GM12878 (cell line): ENCODE data around the gene SZRD1. TPM values are rescaled to one million over a fixed set of nuclear protein-coding genes. Genes with fewer than 3 reads are reported as not detected.

Source experiments
- ATAC-seq: fragments of 200-7000 bp; cut with Tn5 transposase; 3 replicates; pipeline ENCODE4 v1.9.1; 2020; ENCODE audit warnings: mild to moderate bottlenecking, moderate library complexity
- BruUV-seq: library from RNA; stranded (reverse); fragments of 400-500 nt; replicated peaks from 2 replicates; lab custom pipeline; 2021; lab: Mats Ljungman, UMichigan
- CTCF ChIA-PET: fragments of 300-600 bp; sonication (Branson Sonifier 250); formaldehyde crosslinking; extraction: SDS; loops from one replicate; lab custom pipeline; 2021; ENCODE audit warnings: inconsistent platforms; lab: Yijun Ruan, JAX
- POLR2A ChIA-PET: fragments of 350-600 bp; formaldehyde crosslinking; extraction: SDS; loops from one replicate; lab custom pipeline; 2021; ENCODE audit warnings: inconsistent platforms; lab: Charles Lee
- RAD21 ChIA-PET: fragments of 300-600 bp; sonication (Branson Sonifier 250); formaldehyde crosslinking; loops from one replicate; lab custom pipeline; 2023; ENCODE audit warnings: antibody characterized with exemption; ENCODE audit not compliant: unreplicated experiment; lab: Charles Lee
- SMC1A ChIA-PET: fragments of 300-600 bp; sonication (Branson Sonifier 250); formaldehyde crosslinking; loops from one replicate; lab custom pipeline; 2023; ENCODE audit not compliant: unreplicated experiment, uncharacterized antibody; lab: Charles Lee
- DNase-seq: peaks from one replicate; pipeline ENCODE4 v3.0.0-alpha.2; 2011; ENCODE audit warnings: low read depth, low spot score
- FAIRE-seq: peaks from 3 replicates; lab custom pipeline; 2011; peaks lifted over from hg19 to GRCh38; lab: Jason Lieb, UNC
- H2AFZ ChIP-seq: 2 replicates; pipeline ENCODE4 v1.6.0; 2011; ENCODE audit warnings: low read depth, low read length, control low read depth; ENCODE audit not compliant: control insufficient read depth
- H3K27ac ChIP-seq: 2 replicates; pipeline ENCODE4 v1.5.1; 2011; ENCODE audit warnings: control low read depth; ENCODE audit not compliant: control insufficient read depth, insufficient read depth
- H3K27me3 ChIP-seq, 2 experiments: replicated peaks in 1 of 2; 2 replicates each; pipeline versions ENCODE4 v1.6.0 to v1.6.1; 2011; ENCODE audit warnings: low read length in 1 of 2; ENCODE audit not compliant: control insufficient read depth in 2 of 2, insufficient read depth in 2 of 2
- H3K36me3 ChIP-seq, 2 experiments: 2 replicates each; pipeline ENCODE4 v1.5.1; 2011; ENCODE audit warnings: low read length in 1 of 2; ENCODE audit not compliant: control insufficient read depth in 2 of 2, insufficient read depth in 2 of 2
- H3K4me1 ChIP-seq: 2 replicates; pipeline ENCODE4 v1.6.1; 2011; ENCODE audit warnings: mild to moderate bottlenecking, low read length, moderate library complexity, mixed read lengths; ENCODE audit not compliant: control insufficient read depth, insufficient read depth
- H3K4me2 ChIP-seq: 2 replicates; pipeline ENCODE4 v1.6.0; 2011; ENCODE audit warnings: control low read depth; ENCODE audit not compliant: control insufficient read depth, insufficient read depth
- H3K4me3 ChIP-seq: fragments of 200-600 bp; sonication (generic); 2 replicates; pipeline ENCODE4 v1.5.1; 2016
- H3K79me2 ChIP-seq: 2 replicates; pipeline ENCODE4 v1.6.0; 2011; ENCODE audit warnings: low read length; ENCODE audit not compliant: control insufficient read depth, insufficient read depth
- H3K9ac ChIP-seq: 2 replicates; pipeline ENCODE4 v1.8.0; 2011; ENCODE audit warnings: low read length, control low read depth, mixed read lengths; ENCODE audit not compliant: control insufficient read depth, insufficient read depth
- H3K9me3 ChIP-seq: replicated peaks from 3 replicates; pipeline ENCODE4 v1.5.1; 2011; ENCODE audit warnings: mild to moderate bottlenecking, low read length; ENCODE audit not compliant: control insufficient read depth, insufficient read depth
- H4K20me1 ChIP-seq: 2 replicates; pipeline ENCODE4 v1.6.0; 2011; ENCODE audit not compliant: control insufficient read depth, insufficient read depth
- ETV6 ChIP-seq, 2 experiments: fragments of 450-650 bp in 1 of 2; IDR thresholded peaks in 1 of 2; conservative IDR thresholded peaks in 1 of 2; 2 replicates each; pipeline ENCODE4 v1.6.1; 2014; ENCODE audit warnings: antibody characterized with exemption in 1 of 2, borderline replicate concordance in 1 of 2, low read depth in 1 of 2, mild to moderate bottlenecking in 1 of 2, moderate library complexity in 1 of 2
- FOXM1 ChIP-seq: IDR thresholded peaks from 2 replicates; pipeline ENCODE4 v1.6.1; 2012; ENCODE audit warnings: low read depth, mild to moderate bottlenecking, inconsistent platforms, low read length, moderate library complexity
- KDM1A ChIP-seq: fragments of 200-600 bp; sonication (generic); IDR thresholded peaks from 2 replicates; pipeline ENCODE4 v1.6.1; 2016; ENCODE audit warnings: borderline replicate concordance
- MYC ChIP-seq: IDR thresholded peaks from 2 replicates; pipeline ENCODE4 v1.6.1; 2011; ENCODE audit warnings: mild to moderate bottlenecking, low read length, moderate library complexity, inconsistent platforms; ENCODE audit not compliant: insufficient read depth, insufficient replicate concordance, insufficient read length, severe bottlenecking
- NR2C2 ChIP-seq: IDR thresholded peaks from 2 replicates; pipeline ENCODE4 v1.6.1; 2011; ENCODE audit warnings: borderline replicate concordance, low read depth; ENCODE audit not compliant: control insufficient read depth, insufficient read length
- POLR2AphosphoS2 ChIP-seq: IDR thresholded peaks from 2 replicates; pipeline ENCODE4 v1.6.1; 2011; ENCODE audit warnings: low read depth, mild to moderate bottlenecking, low read length, improper control_type of control experiment, moderate library complexity
- WGBS: methylation state at CpG from one replicate; pipeline ENCODE4 v1.1.6; 2016; ENCODE audit warnings: low lambda C conversion rate; ENCODE audit not compliant: insufficient replicate concordance, insufficient coverage; ENCODE audit errors: missing lambda C conversion rate; 5-methylcytosine and 5-hydroxymethylcytosine counted together
- in situ Hi-C: fragments of 300-500 bp; cut with MboI; formaldehyde crosslinking; loops from 9 replicates; pipeline ENCODE4 v1.14.3; 2018; ENCODE audit warnings: mixed read lengths
- intact Hi-C: fragments of 100-400 bp; cut with micrococcal nuclease; formaldehyde crosslinking; loops from one replicate; pipeline ENCODE4 v1.14.2; 2022; ENCODE audit not compliant: unreplicated experiment
- polyA plus RNA-seq, 11 experiments: library from polyadenylated mRNA; depleted of rRNA in 4 of 11; unstranded in 6 of 11; stranded (reverse) in 5 of 11; fragments of >200 nt; fragmentation: Nextera tagmentation in 4 of 11; fragmentation: Illumina TruSeq in 1 of 11; extraction: Ambion mirVana in 4 of 11; extraction: Trizol in 1 of 11; gene quantifications; 1 replicate in 1 of 11; 2 replicates in 10 of 11; pipeline versions ENCODE4 v1.2.1 to v1.2.3, GENCODE V29; 2011 to 2016; ENCODE audit warnings: inconsistent platforms in 2 of 11, missing spikeins in 2 of 11, low read depth in 1 of 11
- total RNA-seq, 4 experiments: library from RNA; depleted of rRNA in 3 of 4; stranded (reverse); fragments of >200 nt in 3 of 4; fragmentation: Illumina TruSeq in 1 of 4; extraction: Trizol in 1 of 4; gene quantifications; 2 replicates each; pipeline versions ENCODE4 v1.2.1 to v1.2.3, GENCODE V29; 2013 to 2021
- TF ChIP-seq, protein P1 (sequence below): IDR thresholded peaks from 2 replicates; pipeline ENCODE4 v1.6.1; 2011; ENCODE audit warnings: low read depth, mild to moderate bottlenecking, low read length, moderate library complexity, borderline replicate concordance; ENCODE audit errors: extremely low read depth

Gene SZRD1
- total and polyA plus RNA-seq, 10 of the 15 experiments (the other 5 are each of a cell fraction or from before 2014, with no cell fraction given) = 5.6 to 213 (median 113) TPM

DNA sequence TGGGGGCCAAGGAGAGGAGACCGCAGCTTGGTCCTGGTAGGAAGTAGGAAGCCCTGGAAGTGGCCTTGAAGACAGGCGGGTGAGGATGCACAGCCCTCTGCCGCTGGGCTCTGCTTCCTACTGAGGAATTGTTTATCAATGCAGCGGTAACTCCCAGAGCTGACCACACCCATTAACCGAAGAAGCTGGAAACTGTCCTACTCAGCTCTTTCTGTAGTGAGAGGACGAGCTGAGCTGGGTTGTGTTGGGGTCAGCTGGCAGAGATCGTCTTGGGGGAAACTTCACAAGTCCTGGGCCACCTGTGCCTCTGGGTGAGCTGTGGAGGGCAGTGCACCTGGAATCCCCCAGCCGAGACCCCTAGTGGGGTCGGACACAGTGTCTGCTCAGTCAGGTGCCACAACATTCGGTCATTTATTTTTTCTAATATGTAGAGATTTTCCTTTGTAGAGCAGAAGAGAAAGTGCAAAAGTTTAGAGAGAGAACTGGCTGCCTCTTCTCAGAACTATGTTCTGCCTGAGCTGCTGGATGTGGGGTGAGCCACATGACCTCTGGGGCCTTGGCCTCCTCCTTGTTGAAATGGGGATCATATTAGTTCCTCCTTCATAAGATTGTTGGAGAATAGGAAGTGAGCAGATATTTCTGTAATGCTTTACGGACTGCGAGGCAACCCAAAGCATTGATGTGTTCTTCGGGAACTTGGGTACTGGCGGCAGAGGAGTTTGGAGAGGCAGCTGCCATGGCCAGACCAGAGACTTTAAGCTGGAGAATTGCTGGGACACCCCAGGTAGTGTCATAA lies 77.1 kb downstream of the SZRD1 start:
- ATAC-seq = no peak
- ChIA-PET SMC1A (interaction anchor here (1.4 kb wide), 1 partner anchor 19 kb away, joined by 4 read pairs; no protein-coding TSS in a partner anchor), POLR2A (interaction anchor here (0.7 kb wide), 1 partner anchor 19 kb away, joined by 3 read pairs; no protein-coding TSS in a partner anchor), CTCF (interaction anchor here (1.3 to 6.9 kb wide), 2 partner anchors 18 to 200 kb away, joined by 3 to 40 read pairs; no protein-coding TSS in a partner anchor), RAD21 (no interaction called here)
- no peaks in the 10 kb centered on the region for H3K27me3 ChIP-seq
- intact Hi-C loops = loop anchor here (5.0 to 10.0 kb wide), 3 partner anchors 53 to 511 kb away; partner anchors contain the start of gene RNU1-1
- no peak overlapping the region for H2AFZ ChIP-seq
- TF ChIP-seq KDM1A = no peak
- TF ChIP-seq NR2C2 = no peak
- TF ChIP-seq, protein P1, sequence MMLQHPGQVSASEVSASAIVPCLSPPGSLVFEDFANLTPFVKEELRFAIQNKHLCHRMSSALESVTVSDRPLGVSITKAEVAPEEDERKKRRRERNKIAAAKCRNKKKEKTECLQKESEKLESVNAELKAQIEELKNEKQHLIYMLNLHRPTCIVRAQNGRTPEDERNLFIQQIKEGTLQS = no peak
- TF ChIP-seq FOXM1 = no peak
- no peak for TF ChIP-seq ETV6 (conservative IDR thresholded peaks at IDR 0.05 in 1 of 2, IDR thresholded peaks at IDR 0.05 in 1 of 2; ENCODE audit: borderline replicate concordance in 1 of 2, low read depth in 1 of 2)
- no peak for TF ChIP-seq MYC
- TF ChIP-seq POLR2AphosphoS2 = no peak
- no peak overlapping the region for H3K4me3 ChIP-seq
- no peaks in the 10 kb centered on the region for H4K20me1 ChIP-seq
- no peak overlapping the region for H3K4me2 ChIP-seq
- peaks cover 19% of the 10 kb centered on the region for H3K4me1 ChIP-seq
- no peak for FAIRE-seq
- no peak overlapping the region for H3K9ac ChIP-seq
- H3K27ac ChIP-seq = no peak overlapping the region
- in situ Hi-C loops = no loop called here
- peaks cover 9 to 22% of the 10 kb centered on the region in 2 experiments; a peak in 3 of 4 replicates for H3K36me3 ChIP-seq
- H3K79me2 ChIP-seq = peaks cover 41% of the 10 kb centered on the region
- DNase-seq = no peak
- no TSS peak for BruUV-seq
- WGBS = 89% methylated on average over 14 of the region's 14 CpGs
- H3K9me3 ChIP-seq = no peaks in the 10 kb centered on the region
